Endothelial cell of umbilical vein (primary cell): ENCODE results near the gene FOXA1.

Source experiments
- EZH2 ChIP-seq: IDR thresholded peaks from 2 replicates; pipeline ENCODE4 v1.6.1; 2012; ENCODE audit warnings: borderline replicate concordance, low read depth, mild to moderate bottlenecking, moderate library complexity, low read length, inconsistent platforms; ENCODE audit not compliant: severe bottlenecking
- FOS ChIP-seq: IDR thresholded peaks from 2 replicates; pipeline ENCODE4 v1.6.1; 2011; ENCODE audit warnings: mild to moderate bottlenecking, low read length, moderate library complexity, borderline replicate concordance; ENCODE audit not compliant: insufficient read depth
- GATA2 ChIP-seq: IDR thresholded peaks from 2 replicates; pipeline ENCODE4 v1.7.0; 2011; ENCODE audit warnings: low read depth, mild to moderate bottlenecking, moderate library complexity, mixed read lengths, low read length; ENCODE audit not compliant: insufficient read length, insufficient read depth
- JUN ChIP-seq: IDR thresholded peaks from 2 replicates; pipeline ENCODE4 v1.6.1; 2011; ENCODE audit warnings: borderline replicate concordance, low read depth; ENCODE audit not compliant: insufficient read length, insufficient read depth
- MYC ChIP-seq: IDR thresholded peaks from one replicate; pipeline ENCODE4 v1.6.1; 2011; ENCODE audit warnings: mild to moderate bottlenecking, low read depth, low read length
- POLR2A ChIP-seq: IDR thresholded peaks from 2 replicates; pipeline ENCODE4 v1.6.1; 2012; ENCODE audit warnings: low read depth, mild to moderate bottlenecking, control low read depth, low read length
- POLR2AphosphoS5 ChIP-seq: IDR thresholded peaks from 2 replicates; pipeline ENCODE4 v1.6.1; 2012; ENCODE audit warnings: low read depth, mild to moderate bottlenecking, control low read depth, low read length, moderate library complexity; ENCODE audit not compliant: insufficient read depth
- TF ChIP-seq, protein P1 (sequence below), 2 donors: IDR thresholded peaks; 1 replicate in 1 of 2; 2 replicates in 1 of 2; pipeline ENCODE4 v1.5.1; 2011; ENCODE audit warnings: low read length in 2 of 2, mild to moderate bottlenecking in 2 of 2, moderate library complexity in 2 of 2, control low read depth in 1 of 2, inconsistent platforms in 1 of 2, low read depth in 1 of 2; ENCODE audit not compliant: insufficient read depth in 1 of 2; ENCODE audit errors: extremely low read depth in 1 of 2
- TF ChIP-seq, protein P2 (sequence below): IDR thresholded peaks from 2 replicates; pipeline ENCODE4 v1.6.1; 2011; ENCODE audit not compliant: insufficient read depth, insufficient read length

DNA sequence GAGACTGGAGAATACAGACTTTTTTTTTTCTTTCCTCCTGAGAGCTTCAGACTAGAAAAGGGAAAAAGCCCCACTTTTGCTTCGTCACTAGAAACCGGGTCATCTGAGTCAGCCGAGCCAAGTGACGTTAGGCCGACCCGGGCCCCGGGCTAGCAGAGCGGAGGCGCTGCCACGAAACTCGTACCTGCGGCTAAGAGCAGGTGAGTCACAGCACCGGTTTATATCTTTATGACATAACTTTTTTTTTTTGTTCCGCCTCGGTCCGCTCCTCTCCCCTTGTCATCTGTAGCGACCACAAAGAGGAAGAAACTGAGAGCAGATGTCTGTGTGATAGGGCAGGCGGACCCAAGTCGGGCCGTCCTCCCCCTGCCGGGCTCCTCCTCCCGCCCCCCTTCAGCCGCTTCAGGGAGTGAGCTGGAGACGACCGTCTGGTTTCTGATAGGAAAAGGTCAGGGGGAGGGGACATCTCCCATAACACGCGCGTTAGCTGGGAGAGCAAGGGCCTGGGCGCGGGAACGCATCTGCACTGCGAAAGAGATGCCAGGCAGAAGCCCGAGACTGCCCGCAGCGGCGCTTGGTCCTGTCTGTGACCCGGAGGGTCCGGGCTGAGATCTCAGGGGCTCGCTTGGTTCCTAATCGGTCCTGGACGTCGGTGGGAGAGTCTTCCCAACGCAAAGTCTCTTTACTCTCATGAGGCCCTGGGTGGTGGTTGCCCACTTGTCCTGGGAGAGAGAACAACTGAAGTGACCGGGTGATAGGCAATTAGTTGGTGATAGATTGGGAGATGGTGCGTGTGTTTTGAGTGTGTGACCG lies 966 bp upstream of the FOXA1 start:
- TF ChIP-seq, protein P1, sequence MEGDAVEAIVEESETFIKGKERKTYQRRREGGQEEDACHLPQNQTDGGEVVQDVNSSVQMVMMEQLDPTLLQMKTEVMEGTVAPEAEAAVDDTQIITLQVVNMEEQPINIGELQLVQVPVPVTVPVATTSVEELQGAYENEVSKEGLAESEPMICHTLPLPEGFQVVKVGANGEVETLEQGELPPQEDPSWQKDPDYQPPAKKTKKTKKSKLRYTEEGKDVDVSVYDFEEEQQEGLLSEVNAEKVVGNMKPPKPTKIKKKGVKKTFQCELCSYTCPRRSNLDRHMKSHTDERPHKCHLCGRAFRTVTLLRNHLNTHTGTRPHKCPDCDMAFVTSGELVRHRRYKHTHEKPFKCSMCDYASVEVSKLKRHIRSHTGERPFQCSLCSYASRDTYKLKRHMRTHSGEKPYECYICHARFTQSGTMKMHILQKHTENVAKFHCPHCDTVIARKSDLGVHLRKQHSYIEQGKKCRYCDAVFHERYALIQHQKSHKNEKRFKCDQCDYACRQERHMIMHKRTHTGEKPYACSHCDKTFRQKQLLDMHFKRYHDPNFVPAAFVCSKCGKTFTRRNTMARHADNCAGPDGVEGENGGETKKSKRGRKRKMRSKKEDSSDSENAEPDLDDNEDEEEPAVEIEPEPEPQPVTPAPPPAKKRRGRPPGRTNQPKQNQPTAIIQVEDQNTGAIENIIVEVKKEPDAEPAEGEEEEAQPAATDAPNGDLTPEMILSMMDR (IDR thresholded peaks at IDR 0.05; ENCODE audit: extremely low read depth in 1 of 2, insufficient read depth in 1 of 2, low read depth in 1 of 2, low read length in 2 of 2), result no peak
- TF ChIP-seq MYC, result no peak
- no peak for TF ChIP-seq POLR2A
- no peak for TF ChIP-seq POLR2AphosphoS5
- TF ChIP-seq EZH2, result peak; percentile 94
- TF ChIP-seq GATA2, result no peak
- TF ChIP-seq, protein P2, sequence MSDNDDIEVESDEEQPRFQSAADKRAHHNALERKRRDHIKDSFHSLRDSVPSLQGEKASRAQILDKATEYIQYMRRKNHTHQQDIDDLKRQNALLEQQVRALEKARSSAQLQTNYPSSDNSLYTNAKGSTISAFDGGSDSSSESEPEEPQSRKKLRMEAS, result no peak
- TF ChIP-seq JUN, result no peak
- no peak for TF ChIP-seq FOS
